ENCODE data around the gene HDAC10. TPM values are rescaled to one million over a fixed set of nuclear protein-coding genes. Genes with fewer than 3 reads are reported as not detected.
A peak's percentile ranks its signal among the peaks of the same experiment; 100 is the strongest.

Gene HDAC10
- polyA plus RNA-seq, 1 of the 3 experiments (the other 2 are of a cell fraction), result 51.9 TPM

GRCh38 chr22:50269970-50270665 lies 19.1 kb upstream of the HDAC10 start, which contains the start of gene MAPK11:
MAPK11 (minus strand) TSS chr22:50270380; CDS start chr22:50270292, 88 bp downstream.
- peak within 1 kb of the TSS; percentile 60 to 73 for H3K4me3 ChIP-seq (ENCODE audit: low read depth in 2 of 2, low read length in 1 of 2)
- CTCF ChIA-PET, result interaction anchor here (11.4 kb wide), 1 partner anchor 18 kb away, joined by 72 read pairs; the partner anchor contains the start of gene HDAC10
- 0% methylated on average over 8 of the region's 92 CpGs for WGBS (ENCODE audit: low lambda C conversion rate)
- no peaks in the 10 kb centered on the region for H3K79me2 ChIP-seq (ENCODE audit: insufficient read depth)
- H3K9me3 ChIP-seq, result no peaks in the 10 kb centered on the region
- peak within 1 kb of the TSS; percentile 70 for H3K9ac ChIP-seq
- H2AFZ ChIP-seq (ENCODE audit: low read depth), result no peak within 1 kb of the TSS
- TF ChIP-seq POLR2AphosphoS5 (IDR thresholded peaks at IDR 0.05; ENCODE audit: low read depth, low read length) (0 out of 2 replicates have a peak, but pooled peaks have one; percentile 9), ZBTB33 (IDR thresholded peaks at IDR 0.05; ENCODE audit: borderline replicate concordance, low read depth) (0 out of 2 replicates have a peak, but pooled peaks have one; percentile 33), MXI1 (IDR thresholded peaks at IDR 0.05; ENCODE audit: low read depth, low read length) (peak; percentile 12; the same call in 1 of the 2 replicates), TAF1 (IDR thresholded peaks at IDR 0.05; ENCODE audit: borderline replicate concordance, low read depth, low read length) (0 out of 2 replicates have a peak, but pooled peaks have one; percentile 5), USF1 (IDR thresholded peaks at IDR 0.05; ENCODE audit: borderline replicate concordance, low read depth) (no peak), FOXM1 (IDR thresholded peaks at IDR 0.05; ENCODE audit: low read depth) (no peak), SIN3A (IDR thresholded peaks at IDR 0.05; ENCODE audit: borderline replicate concordance, low read depth, low read length) (no peak), GABPA (IDR thresholded peaks at IDR 0.05; ENCODE audit: low read depth) (peak; percentile 58; the same call in 1 of the 2 replicates), CHD2 (IDR thresholded peaks at IDR 0.05; ENCODE audit: low read length, partially characterized antibody) (peak; percentile 79), FOSL2 (IDR thresholded peaks at IDR 0.05; ENCODE audit: borderline replicate concordance, low read depth) (no peak), SMC3 (IDR thresholded peaks at IDR 0.05; ENCODE audit: low read depth, low read length) (no peak)
- peaks cover 29% of the 10 kb centered on the region for H3F3A ChIP-seq (replicated peaks; ENCODE audit: insufficient read depth)
- H4K20me1 ChIP-seq (ENCODE audit: insufficient read depth), result peaks cover 19% of the 10 kb centered on the region; the same call in 1 of the 2 replicates
- H3K36me3 ChIP-seq (replicated peaks in 1 of 2; ENCODE audit: control insufficient read depth in 1 of 2, insufficient read depth in 2 of 2, low read length in 1 of 2), result peaks cover 3 to 17% of the 10 kb centered on the region in 2 experiments
- peaks cover 7 to 23% of the 10 kb centered on the region in 2 experiments; a peak in 2 of 4 replicates for H3K4me1 ChIP-seq (ENCODE audit: control insufficient read depth in 1 of 2, insufficient read depth in 2 of 2, low read depth in 1 of 2, low read length in 1 of 2)
- peak; percentile 90 for DNase-seq
- no peaks in the 10 kb centered on the region for H3K27me3 ChIP-seq (ENCODE audit: insufficient read depth)
- H3K9me2 ChIP-seq, result no peaks in the 10 kb centered on the region
- peak within 1 kb of the TSS; percentile 53 to 85; a peak in 3 of 4 replicates for H3K27ac ChIP-seq (ENCODE audit: low read depth in 2 of 2, low read length in 1 of 2)
- peak within 1 kb of the TSS; percentile 98 for H3K4me2 ChIP-seq
- POLR2A ChIA-PET, result interaction anchor here (1.0 kb wide), 1 partner anchor 19 kb away, joined by 4 read pairs; the partner anchor contains the start of gene HDAC10

GRCh38 chr22:50269573-50269969 lies 18.5 kb upstream of the HDAC10 start:
- peak overlapping the region in 1 of 2 experiments; percentile 85; a peak in 2 of 4 replicates for H3K27ac ChIP-seq (ENCODE audit: low read depth in 2 of 2, low read length in 1 of 2)
- no peaks in the 10 kb centered on the region for H3K27me3 ChIP-seq (ENCODE audit: insufficient read depth)
- TF ChIP-seq RXRA (IDR thresholded peaks at IDR 0.05; ENCODE audit: borderline replicate concordance, low read depth) (no peak), YY1 (IDR thresholded peaks at IDR 0.05; ENCODE audit: low read depth) (no peak), POLR2AphosphoS5 (IDR thresholded peaks at IDR 0.05; ENCODE audit: low read depth, low read length) (no peak), MXI1 (IDR thresholded peaks at IDR 0.05; ENCODE audit: low read depth, low read length) (no peak), PBX3 (IDR thresholded peaks at IDR 0.05) (no peak), EZH2phosphoT487 (IDR thresholded peaks at IDR 0.05; ENCODE audit: borderline replicate concordance, low read depth) (no peak), GATA2 (CRISPR knock-in tag; IDR thresholded peaks at IDR 0.05) (no peak), RFX5 (IDR thresholded peaks at IDR 0.05; ENCODE audit: low read length) (no peak), GABPA (IDR thresholded peaks at IDR 0.05; ENCODE audit: low read depth) (no peak), JUND (IDR thresholded peaks at IDR 0.05) (no peak), RCOR1 (IDR thresholded peaks at IDR 0.05; ENCODE audit: low read length) (no peak), EP300 (IDR thresholded peaks at IDR 0.05; ENCODE audit: borderline replicate concordance in 1 of 2, low read depth in 1 of 2, low read length in 1 of 2) (no peak)
- no peaks in the 10 kb centered on the region for H3K9me2 ChIP-seq
- H3K36me3 ChIP-seq (replicated peaks in 1 of 2; ENCODE audit: control insufficient read depth in 1 of 2, insufficient read depth in 2 of 2, low read length in 1 of 2), result peaks cover 0 to 14% of the 10 kb centered on the region in 2 experiments
- peaks cover 15% of the 10 kb centered on the region; the same call in 1 of the 2 replicates for H4K20me1 ChIP-seq (ENCODE audit: insufficient read depth)
- peak overlapping the region; percentile 70 for H3K9ac ChIP-seq
- peaks cover 25% of the 10 kb centered on the region for H3F3A ChIP-seq (replicated peaks; ENCODE audit: insufficient read depth)
- no CpG with 5 or more reads among the region's 18 CpGs for WGBS (ENCODE audit: low lambda C conversion rate)
- ChIA-PET CTCF (interaction anchor here (11.4 kb wide), 1 partner anchor 18 kb away, joined by 72 read pairs; the partner anchor contains the start of gene HDAC10), POLR2A (interaction anchor here (1.0 kb wide), 1 partner anchor 18 kb away, joined by 4 read pairs; the partner anchor contains the start of gene HDAC10)
- no peaks in the 10 kb centered on the region for H3K9me3 ChIP-seq
- H2AFZ ChIP-seq (ENCODE audit: low read depth), result no peak overlapping the region
- no peaks in the 10 kb centered on the region for H3K79me2 ChIP-seq (ENCODE audit: insufficient read depth)
- peak overlapping the region; percentile 92 for H3K4me2 ChIP-seq
- H3K4me3 ChIP-seq (ENCODE audit: low read depth in 2 of 2, low read length in 1 of 2), result peak overlapping the region; percentile 60 to 73
- H3K4me1 ChIP-seq (ENCODE audit: control insufficient read depth in 1 of 2, insufficient read depth in 2 of 2, low read depth in 1 of 2, low read length in 1 of 2), result peaks cover 7 to 23% of the 10 kb centered on the region in 2 experiments; a peak in 2 of 4 replicates
- DNase-seq, result peak; percentile 68
